ENCODE results near the gene C1QTNF1. TPM values are rescaled to one million over a fixed set of nuclear protein-coding genes. Genes with fewer than 3 reads are reported as not detected.
A peak's percentile ranks its signal among the peaks of the same experiment; 100 is the strongest.

The C1QTNF1 gene
- total RNA-seq, 8 experiments from 2014 or later, result 0.25 to 51.1 (median 2.7) TPM

GRCh38 chr17:79080761-79081290 lies 56.9 kb downstream of the C1QTNF1 start:
- 86 to 100% (median 98%) methylated on average over 1 to 4 of the region's 17 CpGs; no CpG with 5 or more reads in 4 of the 10 experiments for WGBS, 10 experiments
- H3K4me1 ChIP-seq (replicated peaks in 1 of 2), result peaks cover 3 to 7% of the 10 kb centered on the region in 2 donors
- no peak overlapping the region for H3K27ac ChIP-seq
- in situ Hi-C loops (cut with MboI; ENCODE audit: low pct_unique_long_range_greater_than_20kb in 2 of 9, low sequenced_read_pairs in 9 of 9, unreplicated experiment in 9 of 9), result loop anchor here in 5 of 9 experiments (10.0 to 25.0 kb wide), 3 partner anchors 306 to 631 kb away; no protein-coding TSS in a partner anchor
- no peak for ATAC-seq (replicated peaks in 6 of 8)
- no peak overlapping the region for H3K4me3 ChIP-seq

- Histone ChIP-seq H3K4me3 (no peak overlapping the region), H3K4me1 (replicated peaks in 1 of 2) (peaks cover 0 to 3% of the 10 kb centered on the region in 2 donors), H3K27ac (no peak overlapping the region)
- ATAC-seq (replicated peaks in 6 of 8), result no peak
- in situ Hi-C loops (cut with MboI; ENCODE audit: low pct_unique_long_range_greater_than_20kb in 2 of 9, low sequenced_read_pairs in 9 of 9, unreplicated experiment in 9 of 9), result loop anchor here in 5 of 9 experiments (10.0 to 25.0 kb wide), 3 partner anchors 306 to 631 kb away; no protein-coding TSS in a partner anchor
- WGBS, 10 experiments, result 76 to 100% (median 100%) methylated on average over 1 to 3 of the region's 20 CpGs; no CpG with 5 or more reads in 7 of the 10 experiments
Measured at GRCh38 chr17:79081571-79082276, 57.8 kb downstream of the C1QTNF1 start.

- Histone ChIP-seq H3K27ac (no peak overlapping the region), H3K4me3 (no peak overlapping the region), H3K4me1 (replicated peaks in 1 of 2) (peaks cover 0 to 3% of the 10 kb centered on the region in 2 donors)
- in situ Hi-C loops (cut with MboI; ENCODE audit: low pct_unique_long_range_greater_than_20kb in 2 of 9, low sequenced_read_pairs in 9 of 9, unreplicated experiment in 9 of 9), result loop anchor here in 5 of 9 experiments (10.0 to 25.0 kb wide), 3 partner anchors 305 to 630 kb away; no protein-coding TSS in a partner anchor
- 20 to 94% (median 66%) methylated on average over 1 to 17 of the region's 41 CpGs; no CpG with 5 or more reads in 3 of the 10 experiments for WGBS, 10 experiments
- peak; percentile 42 to 73 (median 50) for ATAC-seq (replicated peaks in 6 of 8)
Measured at GRCh38 chr17:79082311-79083190, 58.6 kb downstream of the C1QTNF1 start.

- Histone ChIP-seq H3K27ac (no peak overlapping the region), H3K4me3 (no peak overlapping the region), H3K4me1 (replicated peaks in 1 of 2) (peaks cover 3 to 10% of the 10 kb centered on the region in 2 donors)
- in situ Hi-C loops (cut with MboI; ENCODE audit: low pct_unique_long_range_greater_than_20kb in 2 of 9, low sequenced_read_pairs in 9 of 9, unreplicated experiment in 9 of 9), result loop anchor here in 5 of 9 experiments (10.0 to 25.0 kb wide), 3 partner anchors 304 to 629 kb away; no protein-coding TSS in a partner anchor
- no peak for ATAC-seq (replicated peaks in 6 of 8)
- 74 to 100% (median 95%) methylated on average over 2 to 10 of the region's 28 CpGs; no CpG with 5 or more reads in 4 of the 10 experiments for WGBS, 10 experiments
Measured at GRCh38 chr17:79083191-79083971, 59.4 kb downstream of the C1QTNF1 start.

- Histone ChIP-seq H3K4me1 (replicated peaks in 1 of 2) (peaks cover 3 to 15% of the 10 kb centered on the region in 2 donors), H3K4me3 (no peak overlapping the region), H3K27ac (no peak overlapping the region)
- WGBS, 10 experiments, result 85 to 100% (median 97%) methylated on average over 1 to 9 of the region's 31 CpGs; no CpG with 5 or more reads in 2 of the 10 experiments
- no peak for ATAC-seq (replicated peaks in 6 of 8)
- in situ Hi-C loops (cut with MboI; ENCODE audit: low pct_unique_long_range_greater_than_20kb in 2 of 9, low sequenced_read_pairs in 9 of 9, unreplicated experiment in 9 of 9), result loop anchor here in 5 of 9 experiments (10.0 to 25.0 kb wide), 3 partner anchors 303 to 628 kb away; no protein-coding TSS in a partner anchor
Measured at GRCh38 chr17:79084291-79085153, 60.6 kb downstream of the C1QTNF1 start.

- 86 to 100% (median 100%) methylated on average over 1 to 7 of the region's 30 CpGs; no CpG with 5 or more reads in 5 of the 10 experiments for WGBS, 10 experiments
- in situ Hi-C loops (cut with MboI; ENCODE audit: low pct_unique_long_range_greater_than_20kb in 2 of 9, low sequenced_read_pairs in 9 of 9, unreplicated experiment in 9 of 9), result loop anchor here in 5 of 9 experiments (10.0 to 25.0 kb wide), 3 partner anchors 302 to 627 kb away; no protein-coding TSS in a partner anchor
- Histone ChIP-seq H3K4me1 (replicated peaks in 1 of 2) (peaks cover 3 to 15% of the 10 kb centered on the region in 2 donors), H3K27ac (no peak overlapping the region), H3K4me3 (no peak overlapping the region)
- ATAC-seq (replicated peaks in 6 of 8), result no peak
Measured at GRCh38 chr17:79085154-79085920, 61.4 kb downstream of the C1QTNF1 start.

- in situ Hi-C loops (cut with MboI; ENCODE audit: low pct_unique_long_range_greater_than_20kb in 2 of 9, low sequenced_read_pairs in 9 of 9, unreplicated experiment in 9 of 9), result loop anchor here in 5 of 9 experiments (10.0 to 25.0 kb wide), 3 partner anchors 301 to 626 kb away; no protein-coding TSS in a partner anchor
- no peak for ATAC-seq (replicated peaks in 6 of 8)
- WGBS, 10 experiments, result 88 to 93% methylated on average over 8 to 13 of the region's 28 CpGs; no CpG with 5 or more reads in 8 of the 10 experiments
- Histone ChIP-seq H3K4me3 (no peak overlapping the region), H3K4me1 (replicated peaks in 1 of 2) (peaks cover 7 to 15% of the 10 kb centered on the region in 2 donors), H3K27ac (no peak overlapping the region)
Measured at GRCh38 chr17:79085921-79086551, 62.1 kb downstream of the C1QTNF1 start.

GRCh38 chr17:79086609-79087427 lies 62.8 kb downstream of the C1QTNF1 start:
- Histone ChIP-seq H3K4me3 (no peak overlapping the region), H3K27ac (no peak overlapping the region), H3K4me1 (replicated peaks in 1 of 2) (peaks cover 7 to 15% of the 10 kb centered on the region in 2 donors)
- peak in 3 of 8 experiments; percentile 1 to 35 (median 3) for ATAC-seq (replicated peaks in 6 of 8)
- WGBS, 10 experiments, result 60 to 100% (median 87%) methylated on average over 1 to 19 of the region's 33 CpGs; no CpG with 5 or more reads in 5 of the 10 experiments
- in situ Hi-C loops (cut with MboI; ENCODE audit: low pct_unique_long_range_greater_than_20kb in 2 of 9, low sequenced_read_pairs in 9 of 9, unreplicated experiment in 9 of 9), result loop anchor here in 5 of 9 experiments (10.0 to 25.0 kb wide), 3 partner anchors 300 to 625 kb away; no protein-coding TSS in a partner anchor

- H3K4me1 ChIP-seq (replicated peaks in 1 of 2), result peaks cover 7 to 12% of the 10 kb centered on the region in 2 donors
- H3K27ac ChIP-seq, result no peak overlapping the region
- in situ Hi-C loops (cut with MboI; ENCODE audit: low pct_unique_long_range_greater_than_20kb in 2 of 9, low sequenced_read_pairs in 9 of 9, unreplicated experiment in 9 of 9), result loop anchor here in 5 of 9 experiments (10.0 to 25.0 kb wide), 3 partner anchors 300 to 625 kb away; no protein-coding TSS in a partner anchor
- 50 to 80% (median 60%) methylated on average over 1 to 5 of the region's 12 CpGs; no CpG with 5 or more reads in 5 of the 10 experiments for WGBS, 10 experiments
- H3K4me3 ChIP-seq, result no peak overlapping the region
- peak; percentile 59 to 80 (median 73) for ATAC-seq (replicated peaks in 6 of 8)
Measured at GRCh38 chr17:79087428-79088143, 63.6 kb downstream of the C1QTNF1 start.
